CD4-positive, alpha-beta T cell treated with Interleukin-4 for 4 hours (primary cell): ENCODE measurements around the gene PROK2.

Experiments
- DNase-seq: peaks from one replicate; pipeline ENCODE4 v3.0.0-alpha.2; 2020

PROK2 gene

DNA sequence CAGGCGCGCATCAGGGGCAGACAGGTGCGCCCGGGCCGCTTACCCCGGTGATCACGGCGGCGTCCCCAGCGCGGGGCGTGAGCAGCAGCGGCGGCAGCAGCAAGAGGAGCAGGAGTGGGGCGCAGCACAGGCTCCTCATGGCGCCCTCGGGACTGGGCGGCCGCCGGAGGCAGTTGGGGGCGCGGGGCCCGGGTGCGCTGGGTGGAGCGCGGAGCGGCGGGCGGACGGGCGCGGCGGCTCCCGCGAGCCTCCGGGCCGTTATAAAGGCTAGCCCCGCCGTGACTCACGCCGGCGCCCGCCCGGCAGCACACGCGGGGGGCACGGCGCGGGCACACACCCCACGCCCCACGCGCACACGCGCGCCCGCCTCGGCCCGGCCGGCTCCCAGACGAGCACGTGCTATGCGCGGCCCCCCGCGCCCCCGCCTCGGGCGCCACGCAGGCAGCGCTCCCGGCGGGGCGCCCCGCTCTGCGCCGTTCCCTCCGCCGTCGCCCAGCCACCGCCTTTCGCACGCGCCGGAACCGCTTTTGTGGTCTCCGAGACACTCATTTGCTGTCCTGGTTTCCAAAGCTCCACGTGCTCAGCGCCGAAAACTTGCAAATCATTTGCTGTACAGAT lies at the start of gene PROK2:
TSS of gene PROK2 (minus strand) at position 235 of the 618 bp plus-strand sequence. CDS start at position 139, 96 bp downstream.
- peak; percentile 7 for DNase-seq

GRCh38 chr3:71831599-71831998 lies 46.7 kb upstream of the PROK2 start:
- no peak for DNase-seq

DNA sequence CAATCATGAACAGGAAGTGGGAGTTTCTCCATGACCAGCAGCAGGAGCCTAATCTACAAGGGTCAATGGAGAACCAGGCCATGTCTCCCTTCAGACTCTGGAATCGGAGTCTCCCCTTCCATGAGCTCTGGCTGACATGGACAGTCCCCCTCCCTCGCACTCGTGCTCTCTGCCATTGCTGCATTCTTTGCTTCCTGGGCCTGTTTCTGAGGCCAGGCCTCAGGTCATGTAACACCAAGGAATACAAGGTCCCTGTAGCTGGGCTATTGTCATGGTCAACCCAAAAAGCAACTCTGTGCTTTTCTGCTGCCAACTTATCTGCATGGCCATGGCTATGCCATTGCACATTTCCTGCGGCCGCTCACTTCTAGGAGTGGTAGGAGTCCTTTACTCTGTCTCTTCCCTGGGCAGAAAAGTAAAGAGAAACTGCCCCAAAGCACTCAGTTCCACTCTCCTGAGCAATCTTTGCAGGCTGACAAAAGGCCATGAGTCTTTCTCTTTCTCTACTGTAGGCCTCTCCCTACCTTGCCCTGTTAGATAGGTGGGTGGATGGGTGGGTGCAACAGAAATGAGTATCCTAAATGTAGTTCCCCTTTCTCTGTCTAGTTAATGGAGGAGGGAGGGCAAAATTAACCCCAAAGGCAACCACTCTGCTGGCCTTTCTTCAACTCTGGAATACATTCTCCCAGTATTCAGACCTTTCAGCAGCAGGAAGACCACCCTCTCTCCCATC lies 40.8 kb upstream of the PROK2 start:
- DNase-seq: no peak

DNA sequence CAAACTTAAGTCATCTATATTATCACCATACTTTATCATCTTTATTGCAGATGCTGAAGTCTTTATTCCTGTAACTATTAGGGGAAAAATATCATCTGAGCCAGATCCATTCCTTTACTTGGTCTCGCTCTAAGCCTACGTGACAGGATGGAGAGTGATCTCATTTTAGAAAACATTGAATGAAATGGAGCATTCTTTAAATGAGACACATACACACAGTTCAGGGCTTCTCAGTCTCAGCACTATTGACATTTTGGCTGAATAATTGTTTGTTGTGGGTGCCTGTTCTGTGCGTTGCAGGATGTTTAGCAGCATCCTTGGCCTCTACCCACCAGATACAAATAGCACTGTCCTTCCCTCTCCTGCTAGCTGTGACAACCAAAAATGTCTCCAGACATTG lies 36.2 kb upstream of the PROK2 start:
- DNase-seq: no peak

DNA sequence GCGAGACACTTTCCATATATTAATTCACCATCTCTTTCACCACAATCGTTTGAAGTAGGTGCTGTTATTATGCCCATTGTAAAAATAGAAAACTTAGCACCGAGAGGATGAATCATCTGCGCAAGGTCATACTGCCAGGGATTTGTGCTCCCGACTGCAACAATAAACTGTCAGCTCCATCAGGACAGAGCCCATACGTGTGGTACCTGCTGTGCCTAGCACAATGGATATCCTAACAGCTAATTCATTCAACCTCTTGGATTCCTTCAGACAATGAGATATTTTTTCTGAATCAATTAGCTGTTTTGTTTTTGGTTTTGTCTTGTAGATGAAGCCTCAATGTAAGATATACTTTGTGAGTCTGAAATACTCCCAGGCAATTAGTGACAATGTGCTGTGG lies 32.3 kb upstream of the PROK2 start:
- DNase-seq: no peak

GRCh38 chr3:71816767-71817156 lies 31.8 kb upstream of the PROK2 start:
- no peak for DNase-seq

DNA sequence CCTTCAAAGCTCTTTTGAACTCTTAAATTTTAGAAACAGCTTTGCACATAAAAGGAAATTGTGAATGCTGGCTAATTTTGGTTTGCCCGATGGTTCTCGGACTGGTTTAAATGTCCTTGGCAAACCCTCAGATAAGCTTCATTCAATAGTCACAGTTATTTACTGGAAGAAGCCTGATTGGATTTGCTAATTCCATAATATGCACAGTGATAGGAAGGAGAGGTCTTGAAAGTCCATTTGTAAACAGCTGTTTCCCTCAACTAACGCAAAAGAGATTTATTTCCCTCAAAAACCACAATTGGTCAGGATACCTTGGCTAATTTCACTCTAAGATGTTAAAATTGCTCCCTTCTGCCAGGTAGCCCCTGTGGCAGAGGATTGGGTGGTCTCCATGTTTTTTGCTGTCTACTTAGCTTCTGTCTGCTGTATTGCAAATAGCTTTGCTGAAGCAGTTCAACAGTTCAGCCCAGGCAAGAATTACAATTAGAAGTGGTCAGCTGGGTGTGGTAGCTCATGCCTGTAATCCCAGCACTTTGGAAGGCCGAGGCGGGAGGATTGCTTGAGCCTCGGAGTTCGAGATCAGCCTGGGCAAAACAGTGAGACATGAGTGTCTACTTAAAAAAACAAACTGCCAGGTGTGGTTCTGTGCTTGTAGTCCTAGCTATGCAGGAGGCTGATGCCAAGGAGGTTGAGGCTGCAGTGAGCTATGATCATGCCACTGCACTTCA lies 30.6 kb upstream of the PROK2 start:
- DNase-seq: no peak

GRCh38 chr3:71813704-71814103 lies 28.8 kb upstream of the PROK2 start:
- DNase-seq: no peak

- DNase-seq: no peak
Measured at GRCh38 chr3:71813073-71813472, 28.1 kb upstream of the PROK2 start.

DNA sequence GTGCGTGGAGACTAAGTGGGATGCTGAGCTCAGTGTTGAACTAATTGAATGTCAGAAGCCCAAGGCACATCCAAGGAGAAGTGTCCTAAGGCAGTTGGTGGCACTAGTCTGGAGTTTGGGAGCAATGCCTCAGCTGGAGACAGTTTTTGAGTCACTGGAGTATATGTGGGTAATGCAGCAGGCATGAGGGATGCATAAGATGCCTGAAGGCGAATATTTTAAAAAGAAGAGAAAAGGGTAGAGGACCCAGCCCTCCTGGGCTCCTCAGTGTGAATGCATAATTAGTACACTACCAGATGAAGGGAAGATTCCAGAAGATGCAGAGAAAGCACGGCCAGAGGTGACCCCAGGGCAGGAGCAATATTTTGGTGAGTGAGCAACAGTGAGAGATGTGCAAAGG lies 25.1 kb upstream of the PROK2 start:
- no peak for DNase-seq

DNA sequence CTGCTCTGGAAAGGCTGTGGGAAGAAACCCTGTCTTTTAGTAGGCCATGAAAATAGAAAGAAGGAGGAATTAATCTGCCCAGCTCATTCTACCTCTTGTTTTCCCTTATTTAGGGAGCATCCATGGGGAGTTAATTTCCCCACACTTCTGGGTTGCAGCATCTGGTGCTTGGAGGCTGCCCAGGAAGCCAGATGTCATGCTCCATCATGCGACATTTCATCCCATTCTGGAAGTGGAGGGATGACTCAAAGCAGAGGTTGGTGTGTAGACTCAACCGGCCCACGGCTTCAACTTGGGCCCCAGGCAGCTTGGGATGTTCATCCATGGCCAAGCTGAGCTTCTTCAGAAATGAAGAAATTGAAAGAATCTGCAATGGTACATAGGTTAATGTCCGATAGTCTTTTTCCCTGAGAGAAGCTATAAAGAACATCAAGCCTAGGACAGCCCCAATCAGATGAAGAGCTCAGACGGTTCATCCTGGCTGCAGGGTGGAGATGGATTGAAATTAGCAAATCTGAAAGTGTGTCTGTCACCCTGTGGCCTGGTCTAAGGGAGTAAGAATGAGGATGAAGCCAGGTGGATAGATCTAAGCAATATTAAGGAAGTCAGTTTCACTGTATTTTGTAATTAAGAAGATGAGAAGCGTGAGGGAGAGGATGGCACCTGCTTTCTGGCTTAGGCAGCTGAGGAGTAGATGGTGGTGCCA lies 24.5 kb upstream of the PROK2 start:
- no peak for DNase-seq

- DNase-seq: no peak
Measured at GRCh38 chr3:71806736-71807135, 21.8 kb upstream of the PROK2 start.

DNA sequence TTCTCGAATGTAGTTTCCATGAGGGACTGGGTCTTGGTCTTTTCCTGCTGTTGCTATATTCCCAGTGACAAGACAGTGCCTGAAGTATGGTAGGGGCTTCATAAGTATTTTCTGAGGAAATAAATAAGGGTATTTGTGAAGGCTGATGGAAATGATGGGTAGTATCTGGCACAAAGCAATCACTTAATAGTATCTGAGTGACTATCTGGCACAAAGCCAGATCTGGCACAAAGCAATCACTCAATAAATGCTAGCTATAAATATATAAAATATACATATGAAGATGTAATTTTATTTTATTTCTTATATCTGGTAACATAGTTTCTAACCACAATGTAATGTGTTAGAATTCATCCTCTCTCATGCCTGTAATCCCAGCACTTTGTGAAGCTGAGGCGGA lies 20.7 kb upstream of the PROK2 start:
- no peak for DNase-seq

GRCh38 chr3:71805199-71805598 lies 20.3 kb upstream of the PROK2 start:
- no peak for DNase-seq

- DNase-seq: no peak
Measured at GRCh38 chr3:71803248-71803647, 18.3 kb upstream of the PROK2 start.

DNA sequence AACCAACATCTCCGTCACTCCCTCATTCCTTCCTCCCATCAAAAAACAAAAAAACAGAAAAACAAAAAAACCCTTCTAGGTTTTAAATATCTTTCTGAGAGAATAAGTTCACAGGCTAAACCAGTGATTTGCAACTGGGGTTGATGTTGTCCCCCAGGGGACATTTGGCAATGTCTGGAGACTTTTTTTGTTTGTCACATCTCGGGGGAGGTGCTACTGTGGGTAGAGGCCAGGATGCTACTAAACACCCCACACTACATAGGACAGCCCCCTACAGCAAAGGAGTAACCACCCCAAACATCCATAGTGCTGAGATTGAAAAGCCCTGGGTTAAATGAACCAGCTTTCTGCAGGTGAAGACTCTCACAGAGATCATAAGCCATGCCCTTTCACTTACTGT lies 17.0 kb upstream of the PROK2 start:
- no peak for DNase-seq

GRCh38 chr3:71800023-71800422 lies 15.1 kb upstream of the PROK2 start:
- no peak for DNase-seq

DNA sequence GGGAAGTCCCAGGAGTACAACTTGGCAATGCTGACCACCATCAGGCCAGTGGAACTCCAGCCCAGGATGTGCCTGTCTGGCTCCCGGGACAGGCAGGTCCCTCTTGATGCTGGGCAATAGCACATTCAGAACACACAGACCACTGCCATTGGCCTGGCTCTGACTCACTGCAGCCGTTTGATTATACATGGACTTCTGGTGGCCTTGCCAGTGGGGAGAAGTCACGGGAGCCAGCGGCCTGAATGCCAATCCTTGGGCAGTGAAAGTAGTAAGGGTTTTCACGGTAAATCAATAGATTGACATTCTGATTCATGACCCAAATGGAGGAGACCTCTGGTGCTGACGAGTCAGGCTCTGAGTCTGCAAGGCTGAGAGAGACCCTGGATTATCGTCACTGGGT lies 12.5 kb upstream of the PROK2 start:
- no peak for DNase-seq

DNA sequence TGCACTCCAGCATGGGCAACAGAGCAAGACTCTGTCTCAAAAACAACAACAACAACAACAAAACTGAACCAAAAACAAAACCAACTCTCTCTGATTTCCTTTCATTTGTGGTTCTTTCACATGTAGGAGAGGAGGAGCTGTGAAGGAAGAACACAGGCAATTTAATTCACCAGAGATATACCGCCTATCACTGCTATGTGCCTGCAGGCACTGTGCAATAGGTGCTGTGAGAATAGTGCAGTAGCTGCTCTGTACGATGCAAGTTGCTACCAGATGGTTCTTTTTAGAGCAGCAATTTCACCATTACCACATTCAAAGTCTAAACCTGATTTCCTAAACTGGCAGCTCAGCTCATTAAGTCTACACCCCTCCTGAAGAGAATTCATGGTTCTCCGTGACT lies 11.3 kb upstream of the PROK2 start:
- DNase-seq: no peak

DNA sequence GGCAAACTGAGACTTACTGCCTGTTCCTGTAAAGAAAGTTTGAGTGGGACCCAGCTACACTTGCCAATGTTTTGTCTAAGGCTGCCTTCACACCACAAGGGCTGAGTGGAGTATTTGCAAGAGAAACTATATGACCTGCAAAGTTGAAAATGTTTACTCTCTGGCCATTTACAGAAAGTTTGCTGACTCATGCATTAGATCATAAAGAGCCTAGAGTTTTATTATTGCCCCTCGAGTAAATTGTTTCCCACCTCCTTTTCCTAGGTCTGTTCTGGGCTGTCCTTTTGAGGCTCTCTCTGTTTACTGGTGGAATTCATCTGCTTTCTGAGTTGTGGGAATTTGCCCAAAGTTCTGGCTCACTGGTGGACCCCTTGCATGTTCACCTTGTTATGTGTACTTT lies 6.7 kb upstream of the PROK2 start:
- DNase-seq: no peak

DNA sequence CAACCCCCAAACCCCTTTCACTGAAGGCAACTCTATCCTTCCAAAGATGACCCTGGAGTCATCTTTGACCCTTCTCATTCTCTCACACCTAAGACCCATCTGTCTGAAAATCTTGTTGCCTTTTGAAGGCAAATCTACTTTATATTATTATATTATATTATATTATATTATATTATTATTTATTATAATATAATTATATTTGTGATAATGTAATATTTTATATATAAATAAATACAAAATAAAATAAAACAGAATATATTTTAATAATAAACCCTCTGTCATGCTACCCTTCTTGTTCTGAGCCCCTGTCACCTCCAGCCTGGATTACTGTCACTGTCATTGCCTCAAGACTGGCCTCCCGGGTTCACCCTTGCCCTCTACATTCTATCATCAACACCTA lies 5.0 kb upstream of the PROK2 start:
- no peak for DNase-seq

DNA sequence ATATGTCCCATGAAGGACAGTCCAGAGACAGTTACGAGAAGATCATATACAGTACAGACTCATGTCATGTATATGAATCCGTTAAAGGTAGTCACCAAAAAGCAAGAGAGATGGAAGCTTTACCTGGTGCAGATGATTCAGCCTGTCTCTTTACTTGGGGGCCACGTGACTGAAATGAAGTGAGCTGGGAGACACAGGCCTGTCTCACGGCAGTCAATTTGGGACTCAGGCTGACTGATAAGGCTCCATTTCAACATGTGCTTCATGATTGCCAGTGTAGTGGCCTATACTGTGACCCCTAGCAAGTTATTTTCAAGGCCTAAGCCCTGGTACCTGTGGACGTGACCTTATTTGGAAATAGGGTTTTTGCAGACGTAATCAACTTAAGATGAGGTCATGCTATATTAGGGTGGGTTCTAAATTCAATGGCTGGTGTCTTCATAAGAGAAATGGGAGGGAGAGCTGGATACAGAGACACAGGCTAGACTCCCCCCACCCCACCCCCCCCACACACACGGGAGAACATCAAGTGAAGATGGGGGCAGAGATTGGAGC lies 3.0 kb upstream of the PROK2 start:
- no peak for DNase-seq

DNA sequence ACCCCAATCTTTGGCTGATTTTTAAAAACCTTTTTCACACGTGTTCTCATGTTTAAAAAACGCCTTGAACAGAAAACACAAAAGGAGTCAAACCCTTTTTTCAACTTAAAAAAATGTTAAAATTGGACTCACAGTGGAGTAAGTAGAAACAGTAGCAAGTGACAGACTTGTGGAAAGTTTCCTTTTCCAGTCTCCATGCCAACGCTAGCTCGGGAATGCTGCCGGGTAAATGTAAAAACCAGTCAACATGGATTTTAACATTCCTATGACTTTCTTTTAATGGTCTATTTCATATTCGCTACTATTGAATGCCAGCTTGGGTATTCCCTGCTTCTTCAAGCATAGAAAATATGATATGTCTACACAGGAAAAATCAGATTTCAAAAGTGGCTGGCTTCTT lies 1.6 kb upstream of the PROK2 start:
- DNase-seq: no peak

DNA sequence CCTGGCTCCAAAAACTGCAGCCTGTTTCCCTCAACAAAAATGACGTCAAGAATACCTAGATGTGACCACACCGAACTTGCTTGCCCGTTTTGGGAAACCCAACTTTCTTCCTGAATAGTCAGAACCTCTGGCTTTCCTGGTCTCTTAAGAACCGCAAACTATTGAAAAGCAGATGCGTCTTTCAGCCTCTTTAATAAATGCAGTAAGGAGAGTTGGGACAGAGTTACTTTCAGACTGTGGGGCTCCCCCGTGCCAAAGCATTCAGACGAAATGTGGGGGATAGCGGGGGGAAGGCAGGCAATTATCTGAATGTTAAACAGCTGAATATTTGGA lies 1.2 kb upstream of the PROK2 start:
- DNase-seq: no peak
